ENCODE data around the gene ISYNA1. TPM values are rescaled to one million over a fixed set of nuclear protein-coding genes. Genes with fewer than 3 reads are reported as not detected.
"Not testable (repeated sequence)": the region's sequence is repeated elsewhere in the genome, so short reads cannot be mapped to it uniquely, and the experiment has no call there.

The ISYNA1 gene
- total RNA-seq, 2 donors from 2014 or later, result 71.6 to 690 TPM

- TF ChIP-seq POLR2A (IDR thresholded peaks at IDR 0.05) (peak; percentile 24), POLR2AphosphoS5 (IDR thresholded peaks at IDR 0.05) (peak; percentile 66), CTCF (IDR thresholded peaks at IDR 0.05) (no peak)
- intact Hi-C loops (cut with DNase I), result loop anchor here (5.0 to 10.0 kb wide), 2 partner anchors 138 to 211 kb away; partner anchors contain the start of gene RAB3A
- H3K36me3 ChIP-seq, result no peaks in the 10 kb centered on the region
- H3K4me1 ChIP-seq (replicated peaks), result peaks cover 14% of the 10 kb centered on the region
- peak overlapping the region; percentile 77 to 82 for H3K27ac ChIP-seq
- H3K9me3 ChIP-seq, result no peaks in the 10 kb centered on the region
- no peaks in the 10 kb centered on the region for H3K27me3 ChIP-seq (replicated peaks; ENCODE audit: insufficient read depth)
- peak overlapping the region in 1 of 2 donors; percentile 13 for H3K4me3 ChIP-seq
- 33% methylated on average over 25 of the region's 25 CpGs for WGBS
- no peak for DNase-seq (ENCODE audit: low spot score)
Measured at GRCh38 chr19:18415178-18415867, 22.6 kb downstream of the ISYNA1 start.

- WGBS, result 21% methylated on average over 11 of the region's 11 CpGs
Measured at GRCh38 chr19:18414504-18415177, 23.3 kb downstream of the ISYNA1 start.

DNA sequence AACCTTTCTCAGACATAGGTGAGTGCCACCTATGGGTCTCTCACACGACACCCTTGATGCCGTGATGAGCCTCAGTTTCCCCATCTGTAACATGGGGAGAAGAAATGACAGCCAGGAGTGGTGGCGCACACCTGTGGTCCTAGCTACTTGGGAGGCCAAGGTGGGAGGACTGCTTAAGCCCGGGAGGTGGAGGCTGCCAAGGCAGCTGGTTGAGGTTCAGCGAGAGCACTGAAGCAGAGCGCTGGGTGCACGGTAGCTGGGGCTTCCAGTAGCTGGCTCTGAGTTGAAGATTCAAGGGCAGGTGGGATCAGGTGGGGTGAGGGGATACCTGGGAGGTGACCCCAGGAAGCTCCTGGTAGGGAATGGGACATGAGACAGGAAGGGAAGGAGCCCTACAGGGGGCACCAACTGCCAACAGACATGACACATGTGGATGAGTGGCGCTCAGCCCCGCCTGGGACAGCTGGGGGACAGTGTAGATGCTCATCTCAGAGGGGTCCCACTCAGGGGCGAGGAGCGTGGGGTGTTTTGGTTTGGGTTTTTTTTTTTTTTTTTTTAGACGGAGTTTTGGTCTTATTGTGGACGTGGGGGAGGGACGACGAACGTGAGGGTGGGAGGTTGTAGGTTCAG lies 25.2 kb downstream of the ISYNA1 start:
- Histone ChIP-seq H3K27me3 (replicated peaks; ENCODE audit: insufficient read depth) (no peaks in the 10 kb centered on the region), H3K4me3 (no peak overlapping the region), H3K4me1 (replicated peaks) (peaks cover 7% of the 10 kb centered on the region), H3K27ac (no peak overlapping the region), H3K9me3 (no peaks in the 10 kb centered on the region), H3K36me3 (no peaks in the 10 kb centered on the region)
- no peak for TF ChIP-seq POLR2AphosphoS5 (IDR thresholded peaks at IDR 0.05)
- WGBS, result 80% methylated on average over 16 of the region's 16 CpGs
- DNase-seq (ENCODE audit: low spot score), result no peak
- intact Hi-C loops (cut with DNase I), result loop anchor here (10.0 kb wide), 1 partner anchor 208 kb away; the partner anchor contains the start of gene RAB3A

More at GRCh38 chr19:18414504-18415177, 23.3 kb downstream of the ISYNA1 start:
- Histone ChIP-seq H3K4me1 (replicated peaks) (peaks cover 14% of the 10 kb centered on the region), H3K9me3 (no peaks in the 10 kb centered on the region), H3K4me3 (no peak overlapping the region), H3K27ac (peak overlapping the region; percentile 77 to 82), H3K27me3 (replicated peaks; ENCODE audit: insufficient read depth) (no peaks in the 10 kb centered on the region), H3K36me3 (no peaks in the 10 kb centered on the region)
- DNase-seq (ENCODE audit: low spot score), result no peak
- TF ChIP-seq POLR2AphosphoS5 (IDR thresholded peaks at IDR 0.05) (no peak), CTCF (IDR thresholded peaks at IDR 0.05) (no peak), POLR2A (IDR thresholded peaks at IDR 0.05) (no peak)
- intact Hi-C loops (cut with DNase I), result loop anchor here (5.0 to 10.0 kb wide), 2 partner anchors 137 to 210 kb away; partner anchors contain the start of gene RAB3A

- intact Hi-C loops (cut with DNase I), result no loop called here
- H3K4me1 ChIP-seq (replicated peaks), result no peaks in the 10 kb centered on the region
- H3K27me3 ChIP-seq (replicated peaks; ENCODE audit: insufficient read depth), result no peaks in the 10 kb centered on the region
- TF ChIP-seq CTCF (IDR thresholded peaks at IDR 0.05) (peak in 3 of 4 experiments; percentile 20 to 55 (median 39)), POLR2A (IDR thresholded peaks at IDR 0.05) (no peak), POLR2AphosphoS5 (IDR thresholded peaks at IDR 0.05) (no peak)
- no peak overlapping the region for H3K27ac ChIP-seq
- DNase-seq (ENCODE audit: low spot score), result no peak
- no peaks in the 10 kb centered on the region for H3K36me3 ChIP-seq
- no peaks in the 10 kb centered on the region for H3K9me3 ChIP-seq
- 35% methylated on average over 10 of the region's 10 CpGs for WGBS
- no peak overlapping the region for H3K4me3 ChIP-seq
Measured at GRCh38 chr19:18408053-18408476, 29.9 kb downstream of the ISYNA1 start.

GRCh38 chr19:18406749-18407148 lies 31.2 kb downstream of the ISYNA1 start:
- WGBS, result 97% methylated on average over 9 of the region's 9 CpGs
- DNase-seq (ENCODE audit: low spot score), result no peak
- H3K36me3 ChIP-seq, result no peaks in the 10 kb centered on the region
- H3K4me1 ChIP-seq (replicated peaks), result peaks cover 3% of the 10 kb centered on the region
- no peaks in the 10 kb centered on the region for H3K27me3 ChIP-seq (replicated peaks; ENCODE audit: insufficient read depth)
- intact Hi-C loops (cut with DNase I), result no loop called here
- no peaks in the 10 kb centered on the region for H3K9me3 ChIP-seq
- no peak overlapping the region for H3K4me3 ChIP-seq
- TF ChIP-seq CTCF (IDR thresholded peaks at IDR 0.05) (no peak), POLR2A (IDR thresholded peaks at IDR 0.05) (no peak), POLR2AphosphoS5 (IDR thresholded peaks at IDR 0.05) (no peak)
- no peak overlapping the region for H3K27ac ChIP-seq

DNA sequence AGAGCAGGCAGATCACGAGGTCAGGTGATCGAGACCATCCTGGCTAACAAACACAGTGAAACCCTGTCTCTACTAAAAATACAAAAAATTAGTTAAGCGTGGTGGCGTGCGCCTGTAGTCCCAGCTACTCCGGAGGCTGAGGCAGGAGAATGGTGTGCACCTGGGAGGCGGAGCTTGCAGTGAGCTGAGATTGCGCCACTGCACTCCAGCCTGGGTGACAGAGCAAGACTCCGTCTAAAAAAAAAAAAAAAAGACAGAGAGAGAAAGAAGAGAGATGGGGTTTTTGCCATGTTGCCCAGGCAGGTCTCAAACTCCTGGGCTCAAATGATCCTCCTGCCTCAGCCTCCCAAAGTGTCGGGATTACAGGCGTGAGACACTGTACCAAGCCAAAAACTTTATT lies 32.2 kb downstream of the ISYNA1 start:
- H3K9me3 ChIP-seq; H3K36me3 ChIP-seq; H3K4me1 ChIP-seq (replicated peaks); H3K27ac ChIP-seq; H3K27me3 ChIP-seq (replicated peaks; ENCODE audit: insufficient read depth); intact Hi-C loops (cut with DNase I); H3K4me3 ChIP-seq; DNase-seq (ENCODE audit: low spot score): not testable (repeated sequence)
- 84% methylated on average over 11 of the region's 11 CpGs for WGBS

GRCh38 chr19:18402455-18403248 lies 35.3 kb downstream of the ISYNA1 start:
- H3K27me3 ChIP-seq (replicated peaks; ENCODE audit: insufficient read depth); H3K4me3 ChIP-seq; H3K36me3 ChIP-seq; intact Hi-C loops (cut with DNase I); H3K27ac ChIP-seq; H3K9me3 ChIP-seq; DNase-seq (ENCODE audit: low spot score); H3K4me1 ChIP-seq (replicated peaks): not testable (repeated sequence)
- 67% methylated on average over 18 of the region's 18 CpGs for WGBS

All from prostate gland (tissue), 2 donors.